ENCODE data around the gene PHACTR1. TPM values are rescaled to one million over a fixed set of nuclear protein-coding genes. Genes with fewer than 3 reads are reported as not detected.

PHACTR1 gene
- total RNA-seq, 2 donors from 2014 or later: 1.3 to 4.3 TPM

DNA sequence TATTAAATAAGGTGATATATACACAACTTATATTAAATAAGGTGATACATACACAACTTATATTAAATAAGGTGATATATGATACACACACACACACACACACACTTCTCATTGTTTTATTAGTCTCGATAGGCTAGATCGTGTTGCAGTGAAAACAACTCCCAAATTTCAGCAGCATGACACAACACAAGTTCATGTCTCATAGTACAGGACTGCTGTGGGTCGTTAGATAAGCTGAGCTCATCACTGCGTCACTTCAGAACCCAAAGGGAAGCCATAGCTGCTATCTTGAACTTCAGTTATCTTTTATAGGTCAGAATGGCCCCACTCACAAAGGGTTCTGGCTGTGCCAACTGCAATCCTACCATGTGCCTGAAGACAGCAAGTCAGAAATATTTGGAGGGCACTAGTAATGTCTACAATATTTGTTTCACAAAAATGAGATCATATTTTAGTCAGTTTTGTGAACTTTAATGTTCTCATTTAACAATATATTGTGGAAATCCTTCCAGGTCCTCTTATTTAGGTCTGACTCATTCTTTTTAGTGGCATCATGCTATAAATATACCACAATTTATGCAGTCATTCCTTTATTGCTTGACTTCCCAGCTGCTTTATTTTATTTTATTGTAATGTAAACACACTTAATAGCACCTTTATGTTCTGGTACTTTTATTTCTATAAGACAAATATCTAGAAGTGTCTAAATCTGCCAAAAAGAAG is 290.2 kb downstream of the PHACTR1 start:
- DNase-seq (ENCODE audit: low spot score): no peak
- intact Hi-C loops (cut with DNase I): no loop called here
- no peaks in the 10 kb centered on the region for H3K27me3 ChIP-seq (replicated peaks; ENCODE audit: insufficient read depth)
- H3K27ac ChIP-seq: no peak overlapping the region
- H3K9me3 ChIP-seq: no peaks in the 10 kb centered on the region
- no peak overlapping the region for H3K4me3 ChIP-seq
- H3K36me3 ChIP-seq: no peaks in the 10 kb centered on the region
- TF ChIP-seq POLR2A (IDR thresholded peaks at IDR 0.05): no peak
- no peak for TF ChIP-seq POLR2AphosphoS5 (IDR thresholded peaks at IDR 0.05)
- TF ChIP-seq CTCF (IDR thresholded peaks at IDR 0.05): no peak
- H3K4me1 ChIP-seq (replicated peaks): no peaks in the 10 kb centered on the region
- WGBS: 55% methylated on average over 4 of the region's 4 CpGs

DNA sequence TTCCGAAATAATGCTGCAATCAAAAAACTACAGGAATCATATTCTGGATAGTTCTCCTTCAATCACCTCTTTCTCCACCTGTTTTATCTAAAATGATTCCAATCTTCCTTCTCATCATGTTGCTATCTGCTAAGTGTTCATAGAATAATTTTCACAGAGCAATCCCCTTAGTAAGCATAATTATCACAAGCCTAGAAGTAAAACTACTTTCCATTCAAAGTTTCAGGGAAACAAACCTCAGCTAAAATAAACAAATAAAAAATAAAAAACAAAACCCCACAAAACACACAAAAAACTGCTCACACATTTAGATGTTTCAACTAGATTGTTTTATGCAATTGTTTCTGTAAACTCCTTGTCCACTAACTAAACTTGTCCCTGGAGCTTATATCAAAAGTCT is 291.2 kb downstream of the PHACTR1 start:
- 100% methylated on average over 1 of the region's 1 CpG for WGBS
- intact Hi-C loops (cut with DNase I): no loop called here
- TF ChIP-seq POLR2AphosphoS5 (IDR thresholded peaks at IDR 0.05): no peak
- no peaks in the 10 kb centered on the region for H3K9me3 ChIP-seq
- no peak for DNase-seq (ENCODE audit: low spot score)
- H3K27ac ChIP-seq: no peak overlapping the region
- no peak overlapping the region for H3K4me3 ChIP-seq
- H3K4me1 ChIP-seq (replicated peaks): no peaks in the 10 kb centered on the region
- no peaks in the 10 kb centered on the region for H3K36me3 ChIP-seq
- H3K27me3 ChIP-seq (replicated peaks; ENCODE audit: insufficient read depth): peaks cover 3% of the 10 kb centered on the region

GRCh38 chr6:13009031-13009430 is 292.5 kb downstream of the PHACTR1 start:
- H3K4me3 ChIP-seq: no peak overlapping the region
- intact Hi-C loops (cut with DNase I): no loop called here
- no peak for DNase-seq (ENCODE audit: low spot score)
- WGBS: 89% methylated on average over 3 of the region's 3 CpGs
- H3K27me3 ChIP-seq (replicated peaks; ENCODE audit: insufficient read depth): peaks cover 3% of the 10 kb centered on the region
- H3K36me3 ChIP-seq: no peaks in the 10 kb centered on the region
- no peaks in the 10 kb centered on the region for H3K9me3 ChIP-seq
- TF ChIP-seq CTCF (IDR thresholded peaks at IDR 0.05): no peak
- TF ChIP-seq POLR2AphosphoS5 (IDR thresholded peaks at IDR 0.05): no peak
- TF ChIP-seq POLR2A (IDR thresholded peaks at IDR 0.05): no peak
- no peaks in the 10 kb centered on the region for H3K4me1 ChIP-seq (replicated peaks)
- no peak overlapping the region for H3K27ac ChIP-seq

DNA sequence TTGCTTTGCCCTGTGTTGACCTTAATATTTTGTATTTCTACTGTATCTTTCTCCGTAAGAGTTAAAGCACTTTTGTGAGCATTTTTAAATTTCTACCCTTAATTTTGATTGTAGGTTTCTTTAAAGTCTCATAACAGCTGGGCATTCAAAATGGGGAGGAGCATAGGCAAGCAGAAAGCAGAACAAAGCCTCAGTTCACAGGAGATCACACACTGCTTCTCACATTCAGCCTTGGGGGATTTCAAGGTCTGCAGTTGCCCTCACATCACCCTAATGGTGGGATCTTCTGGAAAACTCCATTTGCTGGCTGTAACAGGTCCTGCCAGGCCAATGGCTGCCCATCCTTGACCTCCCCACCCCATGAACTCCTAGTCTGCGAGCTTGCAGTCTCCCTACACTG is 292.9 kb downstream of the PHACTR1 start:
- no peak for DNase-seq (ENCODE audit: low spot score)
- Histone ChIP-seq H3K9me3 (no peaks in the 10 kb centered on the region), H3K4me3 (no peak overlapping the region), H3K27ac (no peak overlapping the region), H3K27me3 (replicated peaks; ENCODE audit: insufficient read depth) (peaks cover 3% of the 10 kb centered on the region), H3K4me1 (replicated peaks) (no peaks in the 10 kb centered on the region), H3K36me3 (no peaks in the 10 kb centered on the region)
- WGBS: 94% methylated on average over 2 of the region's 2 CpGs
- intact Hi-C loops (cut with DNase I): no loop called here
- no peak for TF ChIP-seq CTCF (IDR thresholded peaks at IDR 0.05)
- no peak for TF ChIP-seq POLR2A (IDR thresholded peaks at IDR 0.05)
- no peak for TF ChIP-seq POLR2AphosphoS5 (IDR thresholded peaks at IDR 0.05)

DNA sequence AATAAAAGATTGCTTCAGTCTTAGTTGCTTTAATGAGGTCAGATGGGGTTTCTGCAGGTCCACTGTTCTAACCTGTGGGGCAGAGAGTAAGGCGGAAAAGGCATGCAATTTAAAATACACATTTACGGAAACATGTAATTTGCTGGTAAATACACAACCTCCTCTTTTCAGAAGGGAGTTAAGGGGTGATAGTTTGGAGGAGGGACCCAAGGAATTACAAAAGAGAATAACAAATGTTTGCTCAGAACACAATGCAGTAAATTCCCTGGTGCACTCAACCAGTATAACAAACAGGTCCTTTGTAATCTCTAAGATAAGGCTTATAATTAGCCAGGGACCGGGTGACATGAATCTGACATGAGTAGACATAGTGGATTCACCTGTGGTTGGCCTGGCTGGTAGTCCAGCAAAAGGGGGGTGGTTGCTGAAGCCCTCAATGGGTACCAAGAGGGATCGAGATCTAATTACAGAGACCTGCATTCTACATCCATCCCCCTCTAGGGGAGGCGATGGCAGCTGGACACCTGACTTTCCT is 295.1 kb downstream of the PHACTR1 start:
- DNase-seq (ENCODE audit: low spot score): no peak
- 76% methylated on average over 5 of the region's 5 CpGs for WGBS
- Histone ChIP-seq H3K27ac (no peak overlapping the region), H3K27me3 (replicated peaks; ENCODE audit: insufficient read depth) (peaks cover 3% of the 10 kb centered on the region), H3K9me3 (no peaks in the 10 kb centered on the region), H3K4me1 (replicated peaks) (peaks cover 3% of the 10 kb centered on the region), H3K36me3 (no peaks in the 10 kb centered on the region), H3K4me3 (no peak overlapping the region)
- intact Hi-C loops (cut with DNase I): no loop called here
- no peak for TF ChIP-seq CTCF (IDR thresholded peaks at IDR 0.05)
- TF ChIP-seq POLR2A (IDR thresholded peaks at IDR 0.05): no peak
- TF ChIP-seq POLR2AphosphoS5 (IDR thresholded peaks at IDR 0.05): no peak

Measured in prostate gland (tissue), 2 donors.